ENCODE results near the gene DOC2A.
"Not testable (repeated sequence)": the region's sequence is repeated elsewhere in the genome, so short reads cannot be mapped to it uniquely, and the experiment has no call there.

The DOC2A gene

GRCh38 chr16:30027588-30028437 lies 17.0 kb upstream of the DOC2A start:
- DNase-seq, result no peak

GRCh38 chr16:30026449-30026848 lies 15.6 kb upstream of the DOC2A start:
- no peak for DNase-seq

- DNase-seq, result no peak
Observed at GRCh38 chr16:30025574-30025973, 14.7 kb upstream of the DOC2A start.

- DNase-seq, result no peak
Observed at GRCh38 chr16:30025156-30025555, 14.3 kb upstream of the DOC2A start.

- DNase-seq, result no peak
Observed at GRCh38 chr16:30024451-30024850, 13.6 kb upstream of the DOC2A start.

GRCh38 chr16:30023586-30023985 lies 12.8 kb upstream of the DOC2A start:
- no peak for DNase-seq

GRCh38 chr16:30022887-30023286 lies 12.1 kb upstream of the DOC2A start, which contains the start of gene C16orf92:
Gene C16orf92, plus strand, starts transcription at chr16:30023198. Its CDS starts 143 bp downstream, at chr16:30023341.
- no peak for DNase-seq

GRCh38 chr16:30018731-30019158 lies 7.9 kb upstream of the DOC2A start:
- no peak for DNase-seq

GRCh38 chr16:30017937-30018336 lies 7.1 kb upstream of the DOC2A start:
- not testable (repeated sequence) for DNase-seq

- no peak for DNase-seq
Observed at GRCh38 chr16:30017277-30017656, 6.4 kb upstream of the DOC2A start.

GRCh38 chr16:30016555-30017276 lies 5.9 kb upstream of the DOC2A start:
- no peak for DNase-seq

- DNase-seq, result not testable (repeated sequence)
Observed at GRCh38 chr16:30015450-30015849, 4.6 kb upstream of the DOC2A start.

GRCh38 chr16:30012598-30012997 lies 1.8 kb upstream of the DOC2A start:
- not testable (repeated sequence) for DNase-seq

- DNase-seq, result no peak
Observed at GRCh38 chr16:30011714-30012504, 1.1 kb upstream of the DOC2A start.

- peak in 1 of 51 donors; percentile 47 for DNase-seq
Observed at GRCh38 chr16:30009990-30010843, 610 bp downstream of the DOC2A start.

- peak in 1 of 51 donors; percentile 52 for DNase-seq
Observed at GRCh38 chr16:30009085-30009862, 1.6 kb downstream of the DOC2A start.

- no peak for DNase-seq
Observed at GRCh38 chr16:30007378-30007895, 3.4 kb downstream of the DOC2A start.

- no peak for DNase-seq
Observed at GRCh38 chr16:30006659-30007377, 4.0 kb downstream of the DOC2A start.

- no peak for DNase-seq
Observed at GRCh38 chr16:30006095-30006473, 4.7 kb downstream of the DOC2A start.
